Liver (tissue), 3 donors: ENCODE measurements around the gene CLDN12.

Source experiments
- CTCF ChIP-seq: fragments of 150-350 bp; IDR thresholded peaks from 2 replicates; pipeline ENCODE4 v1.5.1; 2017; ENCODE audit warnings: improper control_type of control experiment, low read depth, low read length; ENCODE audit not compliant: missing input control
- GABPA ChIP-seq, 2 donors: IDR thresholded peaks in 1 of 2; conservative IDR thresholded peaks in 1 of 2; 2 replicates each; pipeline ENCODE4 v1.6.1; 2016; ENCODE audit warnings: antibody characterized with exemption in 2 of 2, mild to moderate bottlenecking in 1 of 2, moderate library complexity in 1 of 2
- MAX ChIP-seq: IDR thresholded peaks from 2 replicates; pipeline ENCODE4 v1.6.1; 2016; ENCODE audit warnings: antibody characterized with exemption
- REST ChIP-seq: IDR thresholded peaks from 2 replicates; pipeline ENCODE4 v1.6.1; 2016; ENCODE audit warnings: antibody characterized with exemption, mild to moderate bottlenecking
- SP1 ChIP-seq: IDR thresholded peaks from 2 replicates; pipeline ENCODE4 v1.6.1; 2018; ENCODE audit warnings: antibody characterized with exemption, mild to moderate bottlenecking
- TAF1 ChIP-seq: conservative IDR thresholded peaks from 2 replicates; pipeline ENCODE4 v1.6.1; 2016; ENCODE audit warnings: antibody characterized with exemption, mild to moderate bottlenecking
- YY1 ChIP-seq: IDR thresholded peaks from 2 replicates; pipeline ENCODE4 v1.6.1; 2016; ENCODE audit warnings: antibody characterized with exemption, mild to moderate bottlenecking
- donor health status: healthy.
- donor health status: healthy.

GRCh38 chr7:90387470-90388240 lies 15.6 kb upstream of the CLDN12 start:
- peak; percentile 95 for TF ChIP-seq REST
- no peak for TF ChIP-seq CTCF
- no peak for TF ChIP-seq GABPA (IDR thresholded peaks at IDR 0.05 in 1 of 2, conservative IDR thresholded peaks at IDR 0.05 in 1 of 2)
- TF ChIP-seq SP1 = no peak
- no peak for TF ChIP-seq YY1
- no peak for TF ChIP-seq MAX
- no peak for TF ChIP-seq TAF1
